ENCODE data around the gene PVALEF. TPM values are rescaled to one million over a fixed set of nuclear protein-coding genes. Genes with fewer than 3 reads are reported as not detected.

Gene PVALEF
- total RNA-seq, 5 donors from 2014 or later (not counting 1 experiment from before 2014, with no cell fraction given): not detected

- Histone ChIP-seq H3K4me1 (ENCODE audit: control insufficient read depth in 1 of 2, extremely low read depth in 1 of 2, insufficient read depth in 2 of 2, low read length in 2 of 2) (no peaks in the 10 kb centered on the region), H3K27ac (ENCODE audit: low read length) (no peak overlapping the region), H3K36me3 (ENCODE audit: control insufficient read depth in 2 of 2, extremely low read depth in 1 of 2, insufficient read depth in 1 of 2, low read length in 1 of 2) (no peaks in the 10 kb centered on the region), H3K9me3 (no peaks in the 10 kb centered on the region), H3K4me3 (ENCODE audit: control insufficient read depth in 1 of 2, extremely low read depth in 1 of 2, low read length in 1 of 2) (no peak overlapping the region), H3K27me3 (replicated peaks in 1 of 2; ENCODE audit: control insufficient read depth in 2 of 2, extremely low read depth in 1 of 2, insufficient read depth in 2 of 2, low read length in 1 of 2) (peaks cover 0 to 34% of the 10 kb centered on the region in 2 experiments)
- no peak for ATAC-seq (replicated peaks in 1 of 4)
- CTCF ChIA-PET: no interaction called here
- H3K4me1 Mint-ChIP-seq: no peaks in the 10 kb centered on the region
- H3K27me3 Mint-ChIP-seq: peaks cover 0 to 4% of the 10 kb centered on the region in 2 donors
- H3K4me3 Mint-ChIP-seq: no peak overlapping the region
- no peaks in the 10 kb centered on the region for H3K36me3 Mint-ChIP-seq
- POLR2A ChIA-PET: no interaction called here
- no peak for DNase-seq
- WGBS (ENCODE audit: insufficient coverage): 50% methylated on average over 12 of the region's 15 CpGs
- H3K9me3 Mint-ChIP-seq: no peaks in the 10 kb centered on the region
- H3K27ac Mint-ChIP-seq: no peak overlapping the region
Observed at GRCh38 chr17:81184555-81184954, 19.2 kb downstream of the PVALEF start.

- Mint-ChIP-seq H3K9me3 (no peaks in the 10 kb centered on the region), H3K4me3 (no peak overlapping the region), H3K27ac (no peak overlapping the region), H3K27me3 (peaks cover 0 to 4% of the 10 kb centered on the region in 2 donors), H3K36me3 (no peaks in the 10 kb centered on the region), H3K4me1 (no peaks in the 10 kb centered on the region)
- no peak for ATAC-seq (replicated peaks in 1 of 4)
- H3K4me3 ChIP-seq (ENCODE audit: control insufficient read depth in 1 of 2, extremely low read depth in 1 of 2, low read length in 1 of 2): no peak overlapping the region
- H3K9me3 ChIP-seq: no peaks in the 10 kb centered on the region
- 79% methylated on average over 4 of the region's 7 CpGs for WGBS (ENCODE audit: insufficient coverage)
- no peak overlapping the region for H3K27ac ChIP-seq (ENCODE audit: low read length)
- no peak for DNase-seq
- H3K27me3 ChIP-seq (replicated peaks in 1 of 2; ENCODE audit: control insufficient read depth in 2 of 2, extremely low read depth in 1 of 2, insufficient read depth in 2 of 2, low read length in 1 of 2): peaks cover 0 to 26% of the 10 kb centered on the region in 2 experiments
- ChIA-PET POLR2A (no interaction called here), CTCF (no interaction called here)
- H3K4me1 ChIP-seq (ENCODE audit: control insufficient read depth in 1 of 2, extremely low read depth in 1 of 2, insufficient read depth in 2 of 2, low read length in 2 of 2): no peaks in the 10 kb centered on the region
- H3K36me3 ChIP-seq (ENCODE audit: control insufficient read depth in 2 of 2, extremely low read depth in 1 of 2, insufficient read depth in 1 of 2, low read length in 1 of 2): peaks cover 0 to 6% of the 10 kb centered on the region in 2 donors
Observed at GRCh38 chr17:81186203-81186602, 20.9 kb downstream of the PVALEF start.

GRCh38 chr17:81187120-81187519 is 21.8 kb downstream of the PVALEF start:
- Mint-ChIP-seq H3K27me3 (peaks cover 0 to 4% of the 10 kb centered on the region in 2 donors), H3K9me3 (no peaks in the 10 kb centered on the region), H3K4me1 (no peaks in the 10 kb centered on the region), H3K27ac (no peak overlapping the region), H3K4me3 (no peak overlapping the region), H3K36me3 (no peaks in the 10 kb centered on the region)
- H3K4me3 ChIP-seq (ENCODE audit: control insufficient read depth in 1 of 2, extremely low read depth in 1 of 2, low read length in 1 of 2): no peak overlapping the region
- no peaks in the 10 kb centered on the region for H3K4me1 ChIP-seq (ENCODE audit: control insufficient read depth in 1 of 2, extremely low read depth in 1 of 2, insufficient read depth in 2 of 2, low read length in 2 of 2)
- DNase-seq (no peak), ATAC-seq (replicated peaks in 1 of 4) (no peak)
- H3K27me3 ChIP-seq (replicated peaks in 1 of 2; ENCODE audit: control insufficient read depth in 2 of 2, extremely low read depth in 1 of 2, insufficient read depth in 2 of 2, low read length in 1 of 2): peaks cover 0 to 21% of the 10 kb centered on the region in 2 experiments
- H3K36me3 ChIP-seq (ENCODE audit: control insufficient read depth in 2 of 2, extremely low read depth in 1 of 2, insufficient read depth in 1 of 2, low read length in 1 of 2): peaks cover 0 to 6% of the 10 kb centered on the region in 2 donors
- ChIA-PET CTCF (no interaction called here), POLR2A (no interaction called here)
- 91% methylated on average over 9 of the region's 11 CpGs for WGBS (ENCODE audit: insufficient coverage)
- H3K9me3 ChIP-seq: no peaks in the 10 kb centered on the region
- H3K27ac ChIP-seq (ENCODE audit: low read length): no peak overlapping the region

GRCh38 chr17:81187586-81188490 is 22.5 kb downstream of the PVALEF start:
- no peak overlapping the region for H3K27ac Mint-ChIP-seq
- no peak overlapping the region for H3K4me3 Mint-ChIP-seq
- H3K9me3 Mint-ChIP-seq: no peaks in the 10 kb centered on the region
- CTCF ChIA-PET: no interaction called here
- Histone ChIP-seq H3K36me3 (ENCODE audit: control insufficient read depth in 2 of 2, extremely low read depth in 1 of 2, insufficient read depth in 1 of 2, low read length in 1 of 2) (peaks cover 3 to 6% of the 10 kb centered on the region in 2 donors), H3K27ac (ENCODE audit: low read length) (no peak overlapping the region), H3K4me1 (ENCODE audit: control insufficient read depth in 1 of 2, extremely low read depth in 1 of 2, insufficient read depth in 2 of 2, low read length in 2 of 2) (no peaks in the 10 kb centered on the region), H3K9me3 (no peaks in the 10 kb centered on the region), H3K27me3 (replicated peaks in 1 of 2; ENCODE audit: control insufficient read depth in 2 of 2, extremely low read depth in 1 of 2, insufficient read depth in 2 of 2, low read length in 1 of 2) (peaks cover 0 to 14% of the 10 kb centered on the region in 2 experiments), H3K4me3 (ENCODE audit: control insufficient read depth in 1 of 2, extremely low read depth in 1 of 2, low read length in 1 of 2) (no peak overlapping the region)
- WGBS (ENCODE audit: insufficient coverage): 89% methylated on average over 22 of the region's 26 CpGs
- ATAC-seq (replicated peaks in 1 of 4) (no peak), DNase-seq (no peak)
- peaks cover 0 to 4% of the 10 kb centered on the region in 2 donors for H3K27me3 Mint-ChIP-seq
- H3K4me1 Mint-ChIP-seq: no peaks in the 10 kb centered on the region
- POLR2A ChIA-PET: no interaction called here
- no peaks in the 10 kb centered on the region for H3K36me3 Mint-ChIP-seq

GRCh38 chr17:81188491-81188840 is 23.2 kb downstream of the PVALEF start:
- ChIA-PET CTCF (no interaction called here), POLR2A (no interaction called here)
- Histone ChIP-seq H3K4me3 (ENCODE audit: control insufficient read depth in 1 of 2, extremely low read depth in 1 of 2, low read length in 1 of 2) (no peak overlapping the region), H3K9me3 (no peaks in the 10 kb centered on the region), H3K36me3 (ENCODE audit: control insufficient read depth in 2 of 2, extremely low read depth in 1 of 2, insufficient read depth in 1 of 2, low read length in 1 of 2) (peaks cover 3 to 6% of the 10 kb centered on the region in 2 donors), H3K27me3 (replicated peaks in 1 of 2; ENCODE audit: control insufficient read depth in 2 of 2, extremely low read depth in 1 of 2, insufficient read depth in 2 of 2, low read length in 1 of 2) (peaks cover 0 to 8% of the 10 kb centered on the region in 2 experiments), H3K4me1 (ENCODE audit: control insufficient read depth in 1 of 2, extremely low read depth in 1 of 2, insufficient read depth in 2 of 2, low read length in 2 of 2) (no peaks in the 10 kb centered on the region), H3K27ac (ENCODE audit: low read length) (no peak overlapping the region)
- no peaks in the 10 kb centered on the region for H3K36me3 Mint-ChIP-seq
- no peak for DNase-seq
- WGBS (ENCODE audit: insufficient coverage): 91% methylated on average over 11 of the region's 12 CpGs
- H3K9me3 Mint-ChIP-seq: no peaks in the 10 kb centered on the region
- ATAC-seq (replicated peaks in 1 of 4): no peak
- H3K27ac Mint-ChIP-seq: no peak overlapping the region
- no peak overlapping the region for H3K4me3 Mint-ChIP-seq
- no peaks in the 10 kb centered on the region for H3K4me1 Mint-ChIP-seq
- peaks cover 0 to 3% of the 10 kb centered on the region in 2 donors for H3K27me3 Mint-ChIP-seq

GRCh38 chr17:81189016-81189415 is 23.7 kb downstream of the PVALEF start:
- POLR2A ChIA-PET: no interaction called here
- no peaks in the 10 kb centered on the region for H3K4me1 Mint-ChIP-seq

More at GRCh38 chr17:81189016-81189415, 23.7 kb downstream of the PVALEF start:
- no peaks in the 10 kb centered on the region for H3K9me3 Mint-ChIP-seq
- Histone ChIP-seq H3K9me3 (no peaks in the 10 kb centered on the region), H3K36me3 (ENCODE audit: control insufficient read depth in 2 of 2, extremely low read depth in 1 of 2, insufficient read depth in 1 of 2, low read length in 1 of 2) (peaks cover 6 to 8% of the 10 kb centered on the region in 2 donors), H3K27me3 (replicated peaks in 1 of 2; ENCODE audit: control insufficient read depth in 2 of 2, extremely low read depth in 1 of 2, insufficient read depth in 2 of 2, low read length in 1 of 2) (peaks cover 0 to 2% of the 10 kb centered on the region in 2 experiments), H3K4me1 (ENCODE audit: control insufficient read depth in 1 of 2, extremely low read depth in 1 of 2, insufficient read depth in 2 of 2, low read length in 2 of 2) (no peaks in the 10 kb centered on the region), H3K27ac (ENCODE audit: low read length) (no peak overlapping the region), H3K4me3 (ENCODE audit: control insufficient read depth in 1 of 2, extremely low read depth in 1 of 2, low read length in 1 of 2) (no peak overlapping the region)
- H3K4me3 Mint-ChIP-seq: no peak overlapping the region
- no peaks in the 10 kb centered on the region for H3K36me3 Mint-ChIP-seq
- CTCF ChIA-PET: no interaction called here
- H3K27me3 Mint-ChIP-seq: peaks cover 0 to 3% of the 10 kb centered on the region in 2 donors
- H3K27ac Mint-ChIP-seq: no peak overlapping the region
- 100% methylated on average over 6 of the region's 7 CpGs for WGBS (ENCODE audit: insufficient coverage)
- no peak for DNase-seq
- ATAC-seq (replicated peaks in 1 of 4): no peak

Measured in T-cell (primary cell).